GM23338 (cell line): Measurements from ENCODE around the gene ACOT11. TPM values are rescaled to one million over a fixed set of nuclear protein-coding genes. Genes with fewer than 3 reads are reported as not detected.

Experiments used
- ATAC-seq: fragments of 200-7000 bp; cut with Tn5 transposase; 3 replicates; pipeline ENCODE4 v1.9.1; 2020
- DNase-seq: peaks from one replicate; pipeline ENCODE4 v3.0.0-alpha.2; 2015; ENCODE audit warnings: low spot score
- H2AFZ ChIP-seq: fragments of 200-600 bp; sonication (generic); 2 replicates; pipeline ENCODE4 v1.8.0; 2016; ENCODE audit warnings: antibody characterized with exemption, mild to moderate bottlenecking, moderate library complexity
- H3F3A ChIP-seq: fragments of 200-600 bp; sonication (generic); replicated peaks from 2 replicates; pipeline ENCODE4 v1.8.0; 2017; ENCODE audit warnings: antibody characterized with exemption, mixed run types, low read depth
- H3K27ac ChIP-seq: fragments of 200-600 bp; sonication (generic); 2 replicates; pipeline ENCODE4 v1.6.1; 2016; ENCODE audit warnings: low read depth
- H3K27me3 ChIP-seq: fragments of 200-600 bp; sonication (generic); 2 replicates; pipeline ENCODE4 v1.8.0; 2016; ENCODE audit warnings: mild to moderate bottlenecking, mixed run types, moderate library complexity; ENCODE audit not compliant: insufficient read depth
- H3K36me3 ChIP-seq: fragments of 200-600 bp; sonication (generic); 2 replicates; pipeline ENCODE4 v1.8.0; 2016; ENCODE audit warnings: mild to moderate bottlenecking; ENCODE audit not compliant: insufficient read depth
- H3K4me1 ChIP-seq: fragments of 200-600 bp; sonication (generic); 2 replicates; pipeline ENCODE4 v1.8.0; 2016; ENCODE audit warnings: mild to moderate bottlenecking, moderate library complexity; ENCODE audit not compliant: insufficient read depth
- H3K4me2 ChIP-seq: fragments of 200-600 bp; sonication (generic); 2 replicates; pipeline ENCODE4 v1.7.1; 2017; ENCODE audit warnings: mixed run types
- H3K4me3 ChIP-seq: fragments of 200-600 bp; sonication (generic); 2 replicates; pipeline ENCODE4 v1.6.1; 2016; ENCODE audit warnings: mixed run types
- H3K79me2 ChIP-seq: fragments of 200-600 bp; sonication (generic); replicated peaks from 2 replicates; pipeline ENCODE4 v1.8.0; 2017; ENCODE audit warnings: mild to moderate bottlenecking; ENCODE audit not compliant: insufficient read depth
- H3K9me2 ChIP-seq: fragments of 200-600 bp; sonication (generic); 2 replicates; pipeline ENCODE4 v1.8.0; 2017; ENCODE audit not compliant: insufficient read depth
- H4K20me1 ChIP-seq: fragments of 200-600 bp; sonication (generic); replicated peaks from 2 replicates; pipeline ENCODE4 v1.8.0; 2017; ENCODE audit warnings: mild to moderate bottlenecking; ENCODE audit not compliant: insufficient read depth
- H3K27ac Mint-ChIP-seq: 2 replicates; pipeline ENCODE4 v1.8.0; 2020; ENCODE audit warnings: inconsistent platforms, mild to moderate bottlenecking, moderate library complexity, mixed read lengths
- H3K27me3 Mint-ChIP-seq: 3 replicates; pipeline ENCODE4 v1.8.0; 2022; ENCODE audit warnings: low read depth, mild to moderate bottlenecking, moderate library complexity, mixed read lengths, inconsistent platforms; ENCODE audit not compliant: insufficient read depth, poor library complexity
- H3K36me3 Mint-ChIP-seq: 3 replicates; pipeline ENCODE4 v1.8.0; 2021; ENCODE audit warnings: low read depth, mild to moderate bottlenecking, inconsistent platforms, moderate library complexity, mixed read lengths
- H3K4me1 Mint-ChIP-seq: 3 replicates; pipeline ENCODE4 v1.8.0; 2020; ENCODE audit warnings: mild to moderate bottlenecking, inconsistent platforms, mixed read lengths
- H3K4me3 Mint-ChIP-seq: 3 replicates; pipeline ENCODE4 v1.8.0; 2021; ENCODE audit warnings: moderate library complexity, mild to moderate bottlenecking, inconsistent platforms, mixed read lengths
- H3K9me3 Mint-ChIP-seq: 3 replicates; pipeline ENCODE4 v1.8.0; 2020; ENCODE audit warnings: moderate library complexity, mild to moderate bottlenecking, inconsistent platforms, mixed read lengths
- CREB1 ChIP-seq: fragments of 250-450 bp; sonication (Bioruptor Pico); IDR thresholded peaks from 2 replicates; pipeline ENCODE4 v1.5.0; 2020; ENCODE audit warnings: low read depth, mild to moderate bottlenecking, moderate library complexity
- CTCF ChIP-seq, 2 experiments: fragments of 200-600 bp in 1 of 2; sonication (generic) in 1 of 2; conservative IDR thresholded peaks; 2 replicates each; pipeline versions ENCODE4 v1.5.1 to v1.6.1; 2016 to 2017; ENCODE audit warnings: antibody characterized with exemption in 2 of 2, low read depth in 2 of 2, mild to moderate bottlenecking in 2 of 2, moderate library complexity in 1 of 2
- ETS1 ChIP-seq: IDR thresholded peaks from 2 replicates; pipeline ENCODE4 v1.6.1; 2016; ENCODE audit warnings: antibody characterized with exemption
- EZH2 ChIP-seq: fragments of 200-600 bp; sonication (generic); IDR thresholded peaks from one replicate; pipeline ENCODE4 v1.8.0; 2017; ENCODE audit warnings: antibody characterized with exemption, mild to moderate bottlenecking, low read depth; ENCODE audit not compliant: unreplicated experiment
- EZH2phosphoT487 ChIP-seq: fragments of 200-600 bp; sonication (generic); IDR thresholded peaks from one replicate; pipeline ENCODE4 v1.8.1; 2018; ENCODE audit warnings: antibody characterized with exemption; ENCODE audit not compliant: unreplicated experiment
- JUNB ChIP-seq: IDR thresholded peaks from one replicate; pipeline ENCODE4 v1.6.1; 2016; ENCODE audit warnings: antibody characterized with exemption; ENCODE audit not compliant: unreplicated experiment
- POLR2AphosphoS5 ChIP-seq: IDR thresholded peaks from 2 replicates; pipeline ENCODE4 v1.6.1; 2016; ENCODE audit warnings: antibody characterized with exemption, low read depth
- STAT1 ChIP-seq: IDR thresholded peaks from one replicate; pipeline ENCODE4 v1.6.1; 2016; ENCODE audit warnings: antibody characterized with exemption; ENCODE audit not compliant: unreplicated experiment
- ZNF114 ChIP-seq: fragments of 250-450 bp; sonication (Bioruptor Pico); IDR thresholded peaks from 2 replicates; pipeline ENCODE4 v1.5.0; 2020; ENCODE audit warnings: mild to moderate bottlenecking, moderate library complexity
- ZNF331 ChIP-seq: fragments of 250-450 bp; sonication (Bioruptor Pico); IDR thresholded peaks from 2 replicates; pipeline ENCODE4 v1.5.0; 2020; ENCODE audit warnings: low read depth, mild to moderate bottlenecking, moderate library complexity
- polyA plus RNA-seq: library from polyadenylated mRNA; unstranded; fragments of >200 nt; fragmentation: Nextera tagmentation; extraction: Ambion mirVana; gene quantifications from 2 replicates; pipeline ENCODE4 v1.2.1, GENCODE V29; 2016
- total RNA-seq: library from RNA; depleted of rRNA; stranded (reverse); fragments of >200 nt; shearing (Covaris generic); gene quantifications from 2 replicates; pipeline ENCODE4 v1.2.3, GENCODE V29; 2014

ACOT11 gene
- total and polyA plus RNA-seq, 2 experiments from 2014 or later: 1.6 to 2.7 TPM

GRCh38 chr1:54651608-54652007, 103.6 kb downstream of the ACOT11 start:
- Mint-ChIP-seq H3K9me3 (no peaks in the 10 kb centered on the region), H3K4me3 (no peak overlapping the region), H3K27ac (no peak overlapping the region), H3K27me3 (peaks cover 12% of the 10 kb centered on the region), H3K36me3 (no peaks in the 10 kb centered on the region), H3K4me1 (peaks cover 4% of the 10 kb centered on the region; the same call in 1 of the 3 replicates)
- no peak overlapping the region for H3K4me3 ChIP-seq
- H2AFZ ChIP-seq: no peak overlapping the region
- ATAC-seq (no peak), DNase-seq (no peak)
- TF ChIP-seq EZH2phosphoT487 (no peak), ZNF114 (CRISPR knock-in tag) (no peak), STAT1 (no peak), CREB1 (CRISPR knock-in tag) (no peak), ETS1 (no peak), POLR2AphosphoS5 (no peak), CTCF (conservative IDR thresholded peaks at IDR 0.05; ENCODE audit: low read depth in 2 of 2) (no peak), JUNB (no peak), EZH2 (no peak)
- no peaks in the 10 kb centered on the region for H3F3A ChIP-seq
- H3K9me2 ChIP-seq: no peaks in the 10 kb centered on the region
- no peaks in the 10 kb centered on the region for H3K36me3 ChIP-seq
- H3K27ac ChIP-seq: no peak overlapping the region
- no peaks in the 10 kb centered on the region for H4K20me1 ChIP-seq
- no peaks in the 10 kb centered on the region for H3K79me2 ChIP-seq
- H3K4me2 ChIP-seq: no peak overlapping the region
- no peaks in the 10 kb centered on the region for H3K27me3 ChIP-seq
- H3K4me1 ChIP-seq: no peaks in the 10 kb centered on the region

- H4K20me1 ChIP-seq: no peaks in the 10 kb centered on the region
- no peak overlapping the region for H2AFZ ChIP-seq
- peaks cover 12% of the 10 kb centered on the region for H3K27me3 Mint-ChIP-seq
- DNase-seq (no peak), ATAC-seq (no peak)
- no peaks in the 10 kb centered on the region for H3K27me3 ChIP-seq
- no peaks in the 10 kb centered on the region for H3K4me1 ChIP-seq
- no peak overlapping the region for H3K4me3 ChIP-seq
- H3K36me3 ChIP-seq: no peaks in the 10 kb centered on the region
- no peaks in the 10 kb centered on the region for H3K9me2 ChIP-seq
- H3K79me2 ChIP-seq: no peaks in the 10 kb centered on the region
- H3K4me1 Mint-ChIP-seq: peaks cover 4% of the 10 kb centered on the region; the same call in 1 of the 3 replicates
- no peak overlapping the region for H3K27ac ChIP-seq
- no peaks in the 10 kb centered on the region for H3K9me3 Mint-ChIP-seq
- no peak overlapping the region for H3K4me3 Mint-ChIP-seq
- H3K27ac Mint-ChIP-seq: no peak overlapping the region
- no peaks in the 10 kb centered on the region for H3K36me3 Mint-ChIP-seq
- no peaks in the 10 kb centered on the region for H3F3A ChIP-seq
- TF ChIP-seq CREB1 (CRISPR knock-in tag) (no peak), ZNF331 (no peak), JUNB (no peak)
- H3K4me2 ChIP-seq: no peak overlapping the region
Measured at GRCh38 chr1:54652168-54652567, 104.1 kb downstream of the ACOT11 start.
